Fibroblast of the aortic adventitia (primary cell): Measurements from ENCODE around the gene PHC2. TPM values are rescaled to one million over a fixed set of nuclear protein-coding genes. Genes with fewer than 3 reads are reported as not detected.
"Not testable (repeated sequence)": the region's sequence is repeated elsewhere in the genome, so short reads cannot be mapped to it uniquely, and the experiment has no call there.

ENCODE experiments used
- DNase-seq: peaks from one replicate; pipeline ENCODE4 v3.0.0-alpha.2; 2010; ENCODE audit warnings: low read depth
- H3K4me3 ChIP-seq: 2 replicates; pipeline ENCODE4 v1.5.1; 2011; ENCODE audit warnings: low read depth, mild to moderate bottlenecking, control low read depth, low read length, moderate library complexity
- CTCF ChIP-seq: IDR thresholded peaks from 2 replicates; pipeline ENCODE4 v1.5.1; 2011; ENCODE audit warnings: mild to moderate bottlenecking, low read length, control low read depth, inconsistent platforms; ENCODE audit not compliant: insufficient read depth
- total RNA-seq: library from RNA; depleted of rRNA; stranded (reverse); fragments of >200 nt; gene quantifications from 2 replicates; pipeline ENCODE4 v1.2.3, GENCODE V29; 2012; ENCODE audit warnings: low replicate concordance

Gene PHC2
- total RNA-seq, 1 donor, result 50.5 TPM

GRCh38 chr1:33295450-33296081, 135.3 kb downstream of the PHC2 start:
- peak; percentile 79 for DNase-seq
- H3K4me3 ChIP-seq, result no peak overlapping the region
- peak; percentile 93 for TF ChIP-seq CTCF

GRCh38 chr1:33295023-33295422, 135.9 kb downstream of the PHC2 start:
- no peak for DNase-seq
- no peak for TF ChIP-seq CTCF
- no peak overlapping the region for H3K4me3 ChIP-seq

- H3K4me3 ChIP-seq, result no peak overlapping the region
- TF ChIP-seq CTCF, result no peak
- no peak for DNase-seq
These were observed 136.6 kb downstream of the PHC2 start for GRCh38 chr1:33294071-33295010.

GRCh38 chr1:33292726-33293340, 138.1 kb downstream of the PHC2 start:
- no peak overlapping the region for H3K4me3 ChIP-seq
- TF ChIP-seq CTCF, result no peak
- DNase-seq, result peak; percentile 27

GRCh38 chr1:33290615-33291014, 140.3 kb downstream of the PHC2 start:
- not testable (repeated sequence) for H3K4me3 ChIP-seq, DNase-seq

- no peak overlapping the region for H3K4me3 ChIP-seq
- DNase-seq, result no peak
- no peak for TF ChIP-seq CTCF
These were observed 141.1 kb downstream of the PHC2 start for GRCh38 chr1:33289858-33290154.
